Measurements from ENCODE around the gene GINS2. TPM values are rescaled to one million over a fixed set of nuclear protein-coding genes. Genes with fewer than 3 reads are reported as not detected.

The GINS2 gene
- total and polyA plus RNA-seq, 2 donors (not counting 3 experiments of a cell fraction or from before 2014, with no cell fraction given), result 10.4 to 24.1 TPM

DNA sequence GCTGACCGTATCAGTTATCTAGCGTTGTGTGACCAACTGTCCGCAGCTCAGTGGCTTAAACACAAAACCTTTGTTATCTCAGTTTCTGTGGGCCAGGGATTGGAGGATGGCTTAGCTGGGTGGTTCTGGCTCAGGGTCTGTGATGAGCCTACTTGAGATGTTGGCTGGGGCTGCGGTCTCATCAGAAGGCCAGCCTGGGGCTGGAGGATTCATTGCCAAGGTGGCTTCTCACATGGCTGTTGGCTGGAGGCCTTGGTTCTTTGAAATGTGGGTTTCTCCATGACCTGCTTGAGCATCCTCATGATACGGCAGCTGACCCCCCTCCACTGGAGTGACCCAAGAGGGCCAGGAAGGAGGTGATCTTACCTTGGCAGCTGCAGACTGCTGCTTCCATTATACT, 58.9 kb downstream of the GINS2 start:
- no peaks in the 10 kb centered on the region for H3K9me3 ChIP-seq (replicated peaks; ENCODE audit: control insufficient read depth, insufficient read depth, low read length)
- CTCF ChIA-PET, result interaction anchor here (1.3 to 3.1 kb wide), 2 partner anchors 10 to 13 kb away, joined by 3 to 12 read pairs; no protein-coding TSS in a partner anchor
- H3K4me2 ChIP-seq (ENCODE audit: insufficient read depth, low read length), result no peak overlapping the region
- H3K9me1 ChIP-seq (replicated peaks; ENCODE audit: control insufficient read depth, extremely low read depth, insufficient read depth, low read length), result no peaks in the 10 kb centered on the region
- DNase-seq (ENCODE audit: low read depth, low spot score), result no peak
- H3K36me3 ChIP-seq (ENCODE audit: control insufficient read depth in 2 of 2, extremely low read depth in 1 of 2, insufficient read depth in 2 of 2, low read length in 2 of 2), result no peaks in the 10 kb centered on the region
- dilution Hi-C loops (cut with MboI; ENCODE audit: extremely low pct_ligation_motif_present, low sequenced_read_pairs) (no loop called here), intact Hi-C loops (cut with micrococcal nuclease) (no loop called here)
- H3K9ac ChIP-seq (replicated peaks; ENCODE audit: extremely low read depth, insufficient read depth, low read length), result no peak overlapping the region
- H4K20me1 ChIP-seq (replicated peaks; ENCODE audit: control insufficient read depth, extremely low read depth, insufficient read depth, low read length), result no peaks in the 10 kb centered on the region
- TF ChIP-seq JUN (IDR thresholded peaks at IDR 0.05; ENCODE audit: borderline replicate concordance, insufficient read depth, insufficient read length, low read depth) (no peak), POLR2AphosphoS5 (IDR thresholded peaks at IDR 0.05; ENCODE audit: insufficient read depth, low read depth, low read length) (no peak), POLR2A (IDR thresholded peaks at IDR 0.05; ENCODE audit: low read depth, low read length) (no peak), GATA2 (IDR thresholded peaks at IDR 0.05; ENCODE audit: insufficient read depth, insufficient read length, low read depth, low read length) (no peak), MYC (IDR thresholded peaks at IDR 0.05; ENCODE audit: low read depth, low read length) (no peak), EZH2 (IDR thresholded peaks at IDR 0.05; ENCODE audit: borderline replicate concordance, low read depth, low read length, severe bottlenecking) (no peak), FOS (IDR thresholded peaks at IDR 0.05; ENCODE audit: borderline replicate concordance, insufficient read depth, low read length) (no peak)
- TF ChIP-seq, protein P1, sequence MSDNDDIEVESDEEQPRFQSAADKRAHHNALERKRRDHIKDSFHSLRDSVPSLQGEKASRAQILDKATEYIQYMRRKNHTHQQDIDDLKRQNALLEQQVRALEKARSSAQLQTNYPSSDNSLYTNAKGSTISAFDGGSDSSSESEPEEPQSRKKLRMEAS (IDR thresholded peaks at IDR 0.05; ENCODE audit: insufficient read depth, insufficient read length), result no peak
- TF ChIP-seq, protein P2, sequence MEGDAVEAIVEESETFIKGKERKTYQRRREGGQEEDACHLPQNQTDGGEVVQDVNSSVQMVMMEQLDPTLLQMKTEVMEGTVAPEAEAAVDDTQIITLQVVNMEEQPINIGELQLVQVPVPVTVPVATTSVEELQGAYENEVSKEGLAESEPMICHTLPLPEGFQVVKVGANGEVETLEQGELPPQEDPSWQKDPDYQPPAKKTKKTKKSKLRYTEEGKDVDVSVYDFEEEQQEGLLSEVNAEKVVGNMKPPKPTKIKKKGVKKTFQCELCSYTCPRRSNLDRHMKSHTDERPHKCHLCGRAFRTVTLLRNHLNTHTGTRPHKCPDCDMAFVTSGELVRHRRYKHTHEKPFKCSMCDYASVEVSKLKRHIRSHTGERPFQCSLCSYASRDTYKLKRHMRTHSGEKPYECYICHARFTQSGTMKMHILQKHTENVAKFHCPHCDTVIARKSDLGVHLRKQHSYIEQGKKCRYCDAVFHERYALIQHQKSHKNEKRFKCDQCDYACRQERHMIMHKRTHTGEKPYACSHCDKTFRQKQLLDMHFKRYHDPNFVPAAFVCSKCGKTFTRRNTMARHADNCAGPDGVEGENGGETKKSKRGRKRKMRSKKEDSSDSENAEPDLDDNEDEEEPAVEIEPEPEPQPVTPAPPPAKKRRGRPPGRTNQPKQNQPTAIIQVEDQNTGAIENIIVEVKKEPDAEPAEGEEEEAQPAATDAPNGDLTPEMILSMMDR (IDR thresholded peaks at IDR 0.05; ENCODE audit: extremely low read depth in 1 of 2, insufficient read depth in 1 of 2, low read depth in 1 of 2, low read length in 2 of 2), result no peak
- H3K27ac ChIP-seq (ENCODE audit: insufficient read depth, low read depth, low read length), result no peak overlapping the region
- no peaks in the 10 kb centered on the region for H3K4me1 ChIP-seq (ENCODE audit: control insufficient read depth, extremely low read depth, insufficient read depth, low read length)
- BruUV-seq (replicated peaks), result no TSS peak
- no peak overlapping the region for H2AFZ ChIP-seq (ENCODE audit: low read depth, low read length)
- H3K79me2 ChIP-seq (ENCODE audit: control insufficient read depth, insufficient read depth, low read length), result no peaks in the 10 kb centered on the region
- FAIRE-seq, result no peak
- no peaks in the 10 kb centered on the region for H3K27me3 ChIP-seq (ENCODE audit: control insufficient read depth in 2 of 2, insufficient read depth in 2 of 2, low read length in 2 of 2)
- no peak overlapping the region for H3K4me3 ChIP-seq (replicated peaks in 1 of 3; ENCODE audit: insufficient read depth in 1 of 3, low read depth in 1 of 3, low read length in 3 of 3)
- POLR2A ChIA-PET, result no interaction called here

Measured in endothelial cell of umbilical vein (primary cell).